HL-60 (cell line): ENCODE results near the gene CRABP1.
A peak's percentile ranks its signal among the peaks of the same experiment; 100 is the strongest.

ENCODE experiments used
- DNase-seq, 2 experiments: peaks; one replicate each; pipeline ENCODE4 v3.0.0-alpha.2; 2010 to 2020; ENCODE audit warnings: low read depth in 1 of 2, low spot score in 1 of 2
- H3K27ac ChIP-seq: fragments of 250-450 bp; sonication (Bioruptor Pico); replicated peaks from 2 replicates; pipeline ENCODE4 v1.5.1; 2020; ENCODE audit warnings: mild to moderate bottlenecking, moderate library complexity
- H3K27me3 ChIP-seq: fragments of 250-450 bp; sonication (Bioruptor Pico); 2 replicates; pipeline ENCODE4 v1.5.1; 2021; ENCODE audit warnings: mild to moderate bottlenecking, moderate library complexity; ENCODE audit not compliant: insufficient read depth, poor library complexity, severe bottlenecking
- H3K4me3 ChIP-seq: replicated peaks from 2 replicates; pipeline ENCODE4 v1.5.1; 2011; ENCODE audit warnings: mild to moderate bottlenecking, control low read depth, low read length; ENCODE audit not compliant: insufficient read depth
- CTCF ChIP-seq: IDR thresholded peaks from one replicate; pipeline ENCODE4 v1.5.1; 2011; ENCODE audit warnings: low read length, control low read depth, inconsistent platforms; ENCODE audit not compliant: insufficient read depth
- GABPA ChIP-seq: IDR thresholded peaks from 2 replicates; pipeline ENCODE4 v1.6.1; 2012; ENCODE audit warnings: low read depth
- POLR2AphosphoS5 ChIP-seq: IDR thresholded peaks from 2 replicates; pipeline ENCODE4 v1.6.1; 2012; ENCODE audit warnings: low read depth
- REST ChIP-seq: IDR thresholded peaks from 2 replicates; pipeline ENCODE4 v1.6.1; 2012; ENCODE audit warnings: low read depth; ENCODE audit not compliant: insufficient replicate concordance
- SPI1 ChIP-seq: IDR thresholded peaks from 2 replicates; pipeline ENCODE4 v1.6.1; 2012; ENCODE audit warnings: low read depth, mild to moderate bottlenecking, borderline replicate concordance

The CRABP1 gene

GRCh38 chr15:78315686-78316282 lies 24.4 kb upstream of the CRABP1 start:
- peak; percentile 36 for TF ChIP-seq CTCF
- TF ChIP-seq POLR2AphosphoS5, result no peak
- no peak for TF ChIP-seq SPI1
- peak in 1 of 2 experiments; percentile 43 for DNase-seq
- no peak overlapping the region for H3K27ac ChIP-seq
- H3K27me3 ChIP-seq, result no peaks in the 10 kb centered on the region
- H3K4me3 ChIP-seq, result no peak overlapping the region

- no peaks in the 10 kb centered on the region for H3K27me3 ChIP-seq
- DNase-seq, result no peak
- H3K27ac ChIP-seq, result no peak overlapping the region
- H3K4me3 ChIP-seq, result no peak overlapping the region
- no peak for TF ChIP-seq CTCF
- TF ChIP-seq SPI1, result no peak
- no peak for TF ChIP-seq POLR2AphosphoS5
- no peak for TF ChIP-seq GABPA
- TF ChIP-seq REST, result no peak
Observed at GRCh38 chr15:78316283-78317083, 23.7 kb upstream of the CRABP1 start.

GRCh38 chr15:78317145-78317836 lies 22.9 kb upstream of the CRABP1 start:
- Histone ChIP-seq H3K27me3 (no peaks in the 10 kb centered on the region), H3K27ac (no peak overlapping the region), H3K4me3 (no peak overlapping the region)
- TF ChIP-seq REST, result no peak
- TF ChIP-seq CTCF, result peak; percentile 3
- peak in 1 of 2 experiments; percentile 25 for DNase-seq
